Keratinocyte (primary cell): Measurements from ENCODE around the gene TIPRL. TPM values are rescaled to one million over a fixed set of nuclear protein-coding genes. Genes with fewer than 3 reads are reported as not detected.
"Not testable (repeated sequence)": the region's sequence is repeated elsewhere in the genome, so short reads cannot be mapped to it uniquely, and the experiment has no call there.

Experiments
- DNase-seq: peaks from one replicate; pipeline ENCODE4 v3.0.0-alpha.2; 2011; ENCODE audit warnings: low read depth, missing footprints, low spot score
- FAIRE-seq: peaks from 2 replicates; lab custom pipeline; 2011; peaks lifted over from hg19 to GRCh38; lab: Jason Lieb, UNC
- H2AFZ ChIP-seq: 2 replicates; pipeline ENCODE4 v1.6.0; 2012; ENCODE audit warnings: low read length, control low read depth, inconsistent platforms; ENCODE audit not compliant: control insufficient read depth
- H3K27ac ChIP-seq: 2 replicates; pipeline ENCODE4 v1.5.1; 2011; ENCODE audit warnings: low read length; ENCODE audit not compliant: control insufficient read depth, insufficient read depth
- H3K27me3 ChIP-seq: 3 replicates; pipeline ENCODE4 v1.6.0; 2011; ENCODE audit warnings: low read length; ENCODE audit not compliant: control insufficient read depth, insufficient read depth; ENCODE audit errors: extremely low read depth
- H3K36me3 ChIP-seq, 2 experiments: 2 replicates in 1 of 2; 3 replicates in 1 of 2; pipeline ENCODE4 v1.5.1; 2011; ENCODE audit warnings: low read length in 2 of 2, mild to moderate bottlenecking in 1 of 2; ENCODE audit not compliant: control insufficient read depth in 2 of 2, insufficient read depth in 2 of 2; ENCODE audit errors: extremely low read depth in 1 of 2
- H3K4me1 ChIP-seq: 3 replicates; pipeline ENCODE4 v1.5.1; 2011; ENCODE audit warnings: low read length; ENCODE audit not compliant: control insufficient read depth, insufficient read depth; ENCODE audit errors: extremely low read depth
- H3K4me2 ChIP-seq: 3 replicates; pipeline ENCODE4 v1.6.0; 2011; ENCODE audit warnings: low read depth, low read length; ENCODE audit not compliant: control insufficient read depth, insufficient read depth; ENCODE audit errors: extremely low read depth
- H3K4me3 ChIP-seq, 3 experiments: fragments of 200-600 bp in 1 of 3; sonication (generic) in 1 of 3; 2 replicates in 2 of 3; 3 replicates in 1 of 3; pipeline ENCODE4 v1.5.1; 2011 to 2016; ENCODE audit warnings: low read length in 3 of 3, mild to moderate bottlenecking in 3 of 3, control low read depth in 2 of 3, inconsistent platforms in 1 of 3, low read depth in 1 of 3, mixed read lengths in 1 of 3, mixed run types in 1 of 3, moderate library complexity in 1 of 3; ENCODE audit not compliant: control insufficient read depth in 2 of 3, insufficient read depth in 2 of 3; ENCODE audit errors: extremely low read depth in 1 of 3
- H3K79me2 ChIP-seq: 2 replicates; pipeline ENCODE4 v1.6.0; 2012; ENCODE audit warnings: low read length; ENCODE audit not compliant: control insufficient read depth, insufficient read depth
- H3K9ac ChIP-seq: 3 replicates; pipeline ENCODE4 v1.6.0; 2011; ENCODE audit warnings: low read length; ENCODE audit not compliant: control insufficient read depth, insufficient read depth; ENCODE audit errors: extremely low read depth
- H3K9me1 ChIP-seq: 3 replicates; pipeline ENCODE4 v1.6.0; 2011; ENCODE audit warnings: low read length; ENCODE audit not compliant: control insufficient read depth, insufficient read depth; ENCODE audit errors: extremely low read depth
- H3K9me3 ChIP-seq: 2 replicates; pipeline ENCODE4 v1.5.1; 2012; ENCODE audit warnings: low read depth, low read length; ENCODE audit not compliant: control insufficient read depth
- H4K20me1 ChIP-seq: 3 replicates; pipeline ENCODE4 v1.6.0; 2011; ENCODE audit warnings: low read length; ENCODE audit not compliant: control insufficient read depth, insufficient read depth; ENCODE audit errors: extremely low read depth
- CTCF ChIP-seq, 3 experiments: IDR thresholded peaks in 1 of 3; conservative IDR thresholded peaks in 1 of 3; optimal IDR thresholded peaks in 1 of 3; 2 replicates in 2 of 3; 3 replicates in 1 of 3; pipeline versions ENCODE3 to v1.5.1; 2011; ENCODE audit warnings: low read length in 3 of 3, mild to moderate bottlenecking in 3 of 3, moderate library complexity in 2 of 3, control low read depth in 1 of 3, inconsistent platforms in 1 of 3; ENCODE audit not compliant: insufficient read depth in 2 of 3; ENCODE audit errors: extremely low read depth in 1 of 3
- EZH2 ChIP-seq: IDR thresholded peaks from one replicate; pipeline ENCODE4 v1.6.1; 2012; ENCODE audit warnings: inconsistent platforms, mild to moderate bottlenecking, low read length, moderate library complexity
- dilution Hi-C: fragments of 300-500 bp; cut with MboI; formaldehyde crosslinking; loops from one replicate; pipeline ENCODE4 v1.7.0; 2020; ENCODE audit warnings: low sequenced_read_pairs; ENCODE audit not compliant: extremely low pct_ligation_motif_present
- polyA plus RNA-seq, 5 experiments: library from polyadenylated mRNA; depleted of rRNA in 3 of 5; stranded (reverse) in 3 of 5; stranded (forward) in 1 of 5; unstranded in 1 of 5; fragments of >200 nt; gene quantifications; 1 replicate in 1 of 5; 2 replicates in 3 of 5; 3 replicates in 1 of 5; pipeline versions ENCODE4 v1.2.1 to v1.2.3, GENCODE V29; 2011 to 2012; ENCODE audit warnings: missing spikeins in 2 of 5, low read depth in 1 of 5, low replicate concordance in 1 of 5

TIPRL gene
- polyA plus RNA-seq, 1 donor (not counting 4 experiments of a cell fraction or from before 2014, with no cell fraction given), result 62.5 TPM

- Histone ChIP-seq H3K27ac (no peak overlapping the region), H3K9me3 (no peaks in the 10 kb centered on the region), H3K9ac (no peak overlapping the region), H3K4me2 (no peak overlapping the region), H3K4me3 (no peak overlapping the region), H3K4me1 (no peaks in the 10 kb centered on the region), H3K79me2 (no peaks in the 10 kb centered on the region), H3K36me3 (no peaks in the 10 kb centered on the region), H3K9me1 (no peaks in the 10 kb centered on the region), H2AFZ (no peak overlapping the region), H3K27me3 (no peaks in the 10 kb centered on the region), H4K20me1 (no peaks in the 10 kb centered on the region)
- TF ChIP-seq CTCF (optimal IDR thresholded peaks at IDR 0.05 in 1 of 3, IDR thresholded peaks at IDR 0.05 in 1 of 3, conservative IDR thresholded peaks at IDR 0.05 in 1 of 3; ENCODE audit: extremely low read depth in 1 of 3, insufficient read depth in 2 of 3, low read length in 3 of 3) (no peak), EZH2 (no peak)
- no peak for DNase-seq
- no peak for FAIRE-seq
- dilution Hi-C loops, result no loop called here
These were observed 26.8 kb upstream of the TIPRL start for GRCh38 chr1:168151935-168152334.

GRCh38 chr1:168154707-168155106 is 24.1 kb upstream of the TIPRL start:
- FAIRE-seq, H3K9ac ChIP-seq, H4K20me1 ChIP-seq, H2AFZ ChIP-seq, dilution Hi-C loops, H3K4me1 ChIP-seq, H3K36me3 ChIP-seq, H3K79me2 ChIP-seq, H3K27me3 ChIP-seq, H3K4me2 ChIP-seq, DNase-seq, H3K9me1 ChIP-seq, H3K4me3 ChIP-seq, H3K9me3 ChIP-seq, H3K27ac ChIP-seq: not testable (repeated sequence)

- Histone ChIP-seq H4K20me1 (no peaks in the 10 kb centered on the region), H3K9ac (no peak overlapping the region), H3K4me1 (no peaks in the 10 kb centered on the region), H3K4me3 (no peak overlapping the region), H3K9me3 (no peaks in the 10 kb centered on the region), H3K79me2 (no peaks in the 10 kb centered on the region), H2AFZ (no peak overlapping the region), H3K27ac (no peak overlapping the region), H3K36me3 (no peaks in the 10 kb centered on the region), H3K27me3 (no peaks in the 10 kb centered on the region), H3K4me2 (no peak overlapping the region), H3K9me1 (no peaks in the 10 kb centered on the region)
- FAIRE-seq (no peak), DNase-seq (no peak)
- dilution Hi-C loops, result no loop called here
- TF ChIP-seq EZH2 (no peak), CTCF (optimal IDR thresholded peaks at IDR 0.05 in 1 of 3, IDR thresholded peaks at IDR 0.05 in 1 of 3, conservative IDR thresholded peaks at IDR 0.05 in 1 of 3; ENCODE audit: extremely low read depth in 1 of 3, insufficient read depth in 2 of 3, low read length in 3 of 3) (no peak)
These were observed 22.9 kb upstream of the TIPRL start for GRCh38 chr1:168155910-168156309.
